ENCODE data around the gene ABCF3.

The ABCF3 gene

DNA sequence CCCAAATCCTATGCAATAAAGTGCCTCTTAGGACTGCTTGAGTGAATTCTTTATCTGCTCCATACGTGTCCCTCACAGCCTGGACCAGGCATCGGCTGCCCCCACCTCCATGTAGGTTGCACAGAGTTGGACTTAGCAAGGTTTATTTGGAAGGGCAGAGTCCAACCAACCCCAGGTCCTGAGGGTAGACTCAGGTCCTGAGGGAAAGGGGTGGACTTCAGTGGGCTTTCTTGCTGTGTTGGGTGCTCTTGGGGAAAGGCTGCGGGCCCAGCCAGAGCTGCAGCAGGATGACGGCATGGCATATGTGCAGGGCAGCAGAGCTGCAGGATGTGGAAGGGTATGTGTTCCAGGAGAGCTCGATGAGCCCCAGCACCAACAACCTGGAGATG is 56.3 kb downstream of the ABCF3 start:
- in situ Hi-C loops (cut with HindIII; ENCODE audit: low sequenced_read_pairs): loop anchor here (25.0 kb wide), 1 partner anchor 355 kb away; the partner anchor contains the start of gene PARL

Data from DLD1 (cell line).